Measurements from ENCODE around the gene SLC51B. TPM values are rescaled to one million over a fixed set of nuclear protein-coding genes. Genes with fewer than 3 reads are reported as not detected.

Gene SLC51B
- total and polyA plus RNA-seq, 9 of the 15 experiments (the other 6 are each of a cell fraction or from before 2014, with no cell fraction given), result not detected

GRCh38 chr15:65041787-65042186, 3.4 kb upstream of the SLC51B start:
- DNase-seq (ENCODE audit: extremely low read depth in 1 of 4, low spot score in 3 of 4), result no peak
- H3K9me3 ChIP-seq (replicated peaks; ENCODE audit: control insufficient read depth, insufficient read depth, low read depth, low read length), result no peaks in the 10 kb centered on the region; the same call in 1 of the 2 replicates
- intact Hi-C loops (cut with micrococcal nuclease) (no loop called here), in situ Hi-C loops (cut with MboI) (no loop called here)
- no TSS peak for BruUV-seq (replicated peaks)
- H3K4me3 ChIP-seq, result no peak overlapping the region
- no peak for ATAC-seq
- TF ChIP-seq RBM25 (IDR thresholded peaks at IDR 0.05; ENCODE audit: low read depth, low read length, severe bottlenecking) (peak; percentile 78), XRCC3 (IDR thresholded peaks at IDR 0.05) (no peak)
- H3K36me3 ChIP-seq (ENCODE audit: control insufficient read depth, insufficient read depth, low read length), result no peaks in the 10 kb centered on the region
- H3K9ac ChIP-seq (ENCODE audit: insufficient read depth in 1 of 2, low read depth in 2 of 2, low read length in 2 of 2), result no peak overlapping the region
- no peak overlapping the region for H2AFZ ChIP-seq (ENCODE audit: low read depth, low read length)
- no peaks in the 10 kb centered on the region; a peak in 1 of 5 replicates for H3K4me1 ChIP-seq (replicated peaks in 1 of 2; ENCODE audit: control insufficient read depth in 2 of 2, insufficient read depth in 2 of 2, low read length in 2 of 2)
- FAIRE-seq, result no peak
- no peaks in the 10 kb centered on the region for H3K79me2 ChIP-seq (ENCODE audit: control insufficient read depth, insufficient read depth, low read length)
- peaks cover 0 to 16% of the 10 kb centered on the region in 2 experiments; a peak in 2 of 5 replicates for H3K27me3 ChIP-seq (ENCODE audit: control insufficient read depth in 2 of 2, insufficient read depth in 2 of 2, low read length in 2 of 2)
- H3K4me2 ChIP-seq (ENCODE audit: insufficient read depth, low read length), result no peak overlapping the region
- no peaks in the 10 kb centered on the region for H4K20me1 ChIP-seq (replicated peaks; ENCODE audit: control insufficient read depth, insufficient read depth, low read length)
- ChIA-PET POLR2A (interaction anchor here (2.0 kb wide), 1 partner anchor 263 kb away, joined by 8 read pairs; the partner anchor contains the start of gene RNU5B-1), CTCF (ENCODE audit: low intra/inter-chr PET ratio) (no interaction called here)
- no peaks in the 10 kb centered on the region for H3K9me1 ChIP-seq (ENCODE audit: control insufficient read depth, insufficient read depth, low read length)
- 3% methylated on average over 2 of the region's 2 CpGs for WGBS (ENCODE audit: insufficient coverage, low coverage, missing lambda C conversion rate)
- no peak overlapping the region for H3K27ac ChIP-seq (ENCODE audit: extremely low read depth, low read depth, low read length)

- Histone ChIP-seq H3K4me3 (no peak overlapping the region), H3K9me1 (ENCODE audit: control insufficient read depth, insufficient read depth, low read length) (no peaks in the 10 kb centered on the region), H3K9ac (ENCODE audit: insufficient read depth in 1 of 2, low read depth in 2 of 2, low read length in 2 of 2) (no peak overlapping the region), H3K9me3 (replicated peaks; ENCODE audit: control insufficient read depth, insufficient read depth, low read depth, low read length) (no peaks in the 10 kb centered on the region; the same call in 1 of the 2 replicates), H2AFZ (ENCODE audit: low read depth, low read length) (no peak overlapping the region), H3K27ac (ENCODE audit: extremely low read depth, low read depth, low read length) (no peak overlapping the region), H3K27me3 (ENCODE audit: control insufficient read depth in 2 of 2, insufficient read depth in 2 of 2, low read length in 2 of 2) (peaks cover 0 to 16% of the 10 kb centered on the region in 2 experiments; a peak in 2 of 5 replicates), H4K20me1 (replicated peaks; ENCODE audit: control insufficient read depth, insufficient read depth, low read length) (no peaks in the 10 kb centered on the region), H3K4me1 (replicated peaks in 1 of 2; ENCODE audit: control insufficient read depth in 2 of 2, insufficient read depth in 2 of 2, low read length in 2 of 2) (no peaks in the 10 kb centered on the region; a peak in 1 of 5 replicates), H3K4me2 (ENCODE audit: insufficient read depth, low read length) (no peak overlapping the region), H3K79me2 (ENCODE audit: control insufficient read depth, insufficient read depth, low read length) (no peaks in the 10 kb centered on the region), H3K36me3 (ENCODE audit: control insufficient read depth, insufficient read depth, low read length) (no peaks in the 10 kb centered on the region)
- no peak for DNase-seq (ENCODE audit: extremely low read depth in 1 of 4, low spot score in 3 of 4)
- no peak for ATAC-seq
- ChIA-PET POLR2A (interaction anchor here (0.6 to 2.0 kb wide), 2 partner anchors 60 to 262 kb away, joined by 3 to 8 read pairs; partner anchors contain the start of gene RNU5B-1), CTCF (ENCODE audit: low intra/inter-chr PET ratio) (no interaction called here)
- in situ Hi-C loops (cut with MboI), result no loop called here
- no TSS peak for BruUV-seq (replicated peaks)
- intact Hi-C loops (cut with micrococcal nuclease), result no loop called here
- WGBS (ENCODE audit: insufficient coverage, low coverage, missing lambda C conversion rate), result 0% methylated on average over 4 of the region's 4 CpGs
- FAIRE-seq, result no peak
- no peak for TF ChIP-seq ZBTB34 (CRISPR knock-in tag; IDR thresholded peaks at IDR 0.05)
- no peak for TF ChIP-seq CGGBP1 (CRISPR knock-in tag; IDR thresholded peaks at IDR 0.05)
- TF ChIP-seq ZNF408 (CRISPR knock-in tag; IDR thresholded peaks at IDR 0.05; ENCODE audit: low read depth), result no peak
- TF ChIP-seq NR2C2 (CRISPR knock-in tag; IDR thresholded peaks at IDR 0.05), result no peak
- no peak for TF ChIP-seq NR2C2 (tag; IDR thresholded peaks at IDR 0.05)
- no peak for TF ChIP-seq HSF4 (CRISPR knock-in tag; IDR thresholded peaks at IDR 0.05; ENCODE audit: borderline replicate concordance)
- TF ChIP-seq NR3C1 (CRISPR knock-in tag; IDR thresholded peaks at IDR 0.05), result no peak
- no peak for TF ChIP-seq ZNF668 (CRISPR knock-in tag; IDR thresholded peaks at IDR 0.05)
- no peak for TF ChIP-seq ZNF644 (tag; IDR thresholded peaks at IDR 0.05; ENCODE audit: low read depth)
- no peak for TF ChIP-seq HOMEZ (CRISPR knock-in tag; IDR thresholded peaks at IDR 0.05)
- no peak for TF ChIP-seq DNMT1 (IDR thresholded peaks at IDR 0.05)
These were observed 2.3 kb upstream of the SLC51B start for GRCh38 chr15:65042776-65043327.
